NT2/D1 (cell line): ENCODE results near the gene PLEKHG4B.

ENCODE experiments used
- DNase-seq: peaks from one replicate; pipeline ENCODE4 v3.0.0-alpha.2; 2011; ENCODE audit warnings: low read depth, low spot score
- H3K27me3 ChIP-seq: 2 replicates; pipeline ENCODE4 v1.6.0; 2011; ENCODE audit warnings: mild to moderate bottlenecking; ENCODE audit not compliant: insufficient read length, insufficient read depth
- H3K36me3 ChIP-seq: 2 replicates; pipeline ENCODE4 v1.6.1; 2011; ENCODE audit warnings: mild to moderate bottlenecking, low read length, mixed read lengths; ENCODE audit not compliant: insufficient read depth, insufficient read length
- H3K4me1 ChIP-seq: 2 replicates; pipeline ENCODE4 v1.5.1; 2011; ENCODE audit not compliant: insufficient read depth, insufficient read length
- H3K4me3 ChIP-seq: 2 replicates; pipeline ENCODE4 v1.5.1; 2011; ENCODE audit warnings: low read depth; ENCODE audit not compliant: insufficient read length
- H3K9ac ChIP-seq: 2 replicates; pipeline ENCODE4 v1.6.0; 2011; ENCODE audit warnings: low read depth; ENCODE audit not compliant: insufficient read length
- H3K9me3 ChIP-seq: 2 replicates; pipeline ENCODE4 v1.5.1; 2011; ENCODE audit warnings: mild to moderate bottlenecking, low read length; ENCODE audit not compliant: insufficient read depth
- SUZ12 ChIP-seq: IDR thresholded peaks from 2 replicates; pipeline ENCODE4 v1.6.1; 2011; ENCODE audit not compliant: insufficient read length, insufficient read depth; ENCODE audit errors: extremely low read depth
- YY1 ChIP-seq: IDR thresholded peaks from 2 replicates; pipeline ENCODE4 v1.6.1; 2011; ENCODE audit not compliant: insufficient read length, insufficient read depth
- ZNF274 ChIP-seq: IDR thresholded peaks from 2 replicates; pipeline ENCODE4 v1.6.1; 2011; ENCODE audit warnings: mild to moderate bottlenecking, low read depth, low read length

The PLEKHG4B gene

DNA sequence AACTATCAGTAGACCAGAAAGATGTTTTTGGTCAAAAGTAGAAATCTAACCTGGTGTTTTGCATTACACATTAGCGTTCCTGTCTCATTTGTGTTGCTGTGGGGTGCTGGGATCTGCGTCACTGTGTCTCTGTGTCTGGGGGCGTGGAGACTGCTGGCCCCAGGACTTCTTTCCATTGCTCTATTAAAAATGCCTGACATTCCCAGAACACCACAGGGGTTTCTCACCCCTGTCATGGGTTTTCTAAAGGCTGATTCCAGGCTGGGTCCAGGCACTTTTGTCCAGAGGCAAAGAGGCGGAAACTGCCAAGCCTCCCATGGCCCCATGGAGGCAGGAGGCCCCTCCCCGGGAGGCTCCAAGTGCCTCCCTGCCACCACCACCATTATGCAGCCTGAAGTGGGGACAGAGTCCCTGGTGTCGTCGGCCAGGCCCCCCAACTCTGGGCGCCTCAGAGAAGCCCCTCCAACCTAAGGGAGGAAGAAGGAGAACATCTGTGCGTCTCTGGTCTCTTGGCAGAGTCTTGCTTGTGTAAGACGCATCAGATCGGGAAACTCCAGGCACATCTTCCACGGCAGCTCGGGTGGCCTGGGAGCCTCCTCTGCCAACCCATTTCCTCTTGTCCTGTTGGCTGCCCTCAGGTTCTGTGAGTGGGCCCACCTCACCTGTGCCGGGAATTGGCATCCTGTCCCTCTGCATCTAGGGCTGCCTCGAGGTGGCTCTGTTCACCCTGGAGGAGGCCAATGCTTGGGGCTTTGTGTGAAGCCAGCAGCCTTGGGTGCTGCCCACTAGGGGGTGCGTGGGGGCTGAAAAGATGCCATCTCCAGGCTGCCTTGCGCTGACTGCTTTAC is 13.8 kb upstream of the PLEKHG4B start:
- Histone ChIP-seq H3K9ac (no peak overlapping the region), H3K27me3 (no peaks in the 10 kb centered on the region), H3K4me1 (peaks cover 17% of the 10 kb centered on the region), H3K4me3 (no peak overlapping the region), H3K36me3 (no peaks in the 10 kb centered on the region), H3K9me3 (no peaks in the 10 kb centered on the region)
- TF ChIP-seq YY1 (no peak), ZNF274 (no peak), SUZ12 (no peak)
- DNase-seq: no peak

DNA sequence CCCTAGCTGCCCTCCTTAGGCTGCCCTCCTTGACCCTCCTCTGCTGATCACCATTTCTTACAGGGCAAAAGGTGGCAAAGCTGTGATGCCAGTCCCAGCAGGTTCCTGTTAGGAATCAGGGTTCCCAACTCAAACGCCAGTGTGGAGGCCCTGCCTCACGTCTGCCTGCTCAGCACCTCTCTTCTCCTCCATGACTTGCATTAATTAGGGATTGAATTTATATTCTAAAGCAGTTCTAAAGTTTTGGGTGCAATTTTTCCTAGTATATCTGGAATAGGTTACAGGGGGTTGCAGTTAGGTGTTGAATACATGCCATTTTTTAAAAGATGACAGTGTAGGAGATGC is 13.2 kb upstream of the PLEKHG4B start:
- H3K36me3 ChIP-seq: no peaks in the 10 kb centered on the region
- H3K9ac ChIP-seq: no peak overlapping the region
- TF ChIP-seq ZNF274 (no peak), SUZ12 (no peak), YY1 (no peak)
- no peaks in the 10 kb centered on the region for H3K27me3 ChIP-seq
- H3K4me3 ChIP-seq: no peak overlapping the region
- H3K9me3 ChIP-seq: no peaks in the 10 kb centered on the region
- DNase-seq: no peak
- H3K4me1 ChIP-seq: peaks cover 17% of the 10 kb centered on the region

- Histone ChIP-seq H3K27me3 (no peaks in the 10 kb centered on the region), H3K36me3 (no peaks in the 10 kb centered on the region), H3K4me1 (peaks cover 15% of the 10 kb centered on the region), H3K4me3 (no peak overlapping the region), H3K9ac (no peak overlapping the region), H3K9me3 (no peaks in the 10 kb centered on the region)
- no peak for DNase-seq
- TF ChIP-seq SUZ12 (no peak), ZNF274 (no peak), YY1 (no peak)
These were observed 12.7 kb upstream of the PLEKHG4B start for GRCh38 chr5:79263-79662.

GRCh38 chr5:79821-80220 is 12.1 kb upstream of the PLEKHG4B start:
- no peak for DNase-seq
- TF ChIP-seq ZNF274: no peak
- no peak for TF ChIP-seq YY1
- TF ChIP-seq SUZ12: no peak
- H3K27me3 ChIP-seq: no peaks in the 10 kb centered on the region

GRCh38 chr5:81391-82021 is 10.5 kb upstream of the PLEKHG4B start:
- H3K9ac ChIP-seq: peak overlapping the region; percentile 36
- no peaks in the 10 kb centered on the region for H3K36me3 ChIP-seq
- no peaks in the 10 kb centered on the region for H3K9me3 ChIP-seq
- H3K27me3 ChIP-seq: no peaks in the 10 kb centered on the region
- no peak for TF ChIP-seq SUZ12
- H3K4me3 ChIP-seq: no peak overlapping the region
- peaks cover 21% of the 10 kb centered on the region for H3K4me1 ChIP-seq
- DNase-seq: no peak

More at GRCh38 chr5:79821-80220, 12.1 kb upstream of the PLEKHG4B start:
- no peak overlapping the region for H3K4me3 ChIP-seq
- no peaks in the 10 kb centered on the region for H3K36me3 ChIP-seq
- peaks cover 15% of the 10 kb centered on the region for H3K4me1 ChIP-seq
- H3K9me3 ChIP-seq: no peaks in the 10 kb centered on the region
- H3K9ac ChIP-seq: no peak overlapping the region

DNA sequence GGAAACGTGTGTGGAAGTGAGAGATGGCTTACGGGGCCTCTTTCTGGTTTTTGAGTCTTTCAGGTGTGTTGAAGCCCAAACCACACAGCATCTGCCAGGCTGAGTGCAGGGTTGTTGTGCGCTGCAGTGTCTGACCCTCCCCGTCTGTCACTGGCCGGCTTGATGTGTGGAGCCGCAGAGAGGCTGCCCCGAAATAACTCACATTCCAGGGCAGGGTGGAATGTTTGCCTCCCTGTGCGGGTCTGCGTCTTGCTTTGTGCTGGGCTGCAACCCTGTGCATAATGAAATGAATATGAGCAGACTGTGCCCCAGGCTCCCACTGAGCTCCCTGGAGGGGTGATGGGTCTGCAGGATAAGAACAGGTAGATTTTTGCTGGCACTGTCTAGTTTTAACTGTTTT is 9.9 kb upstream of the PLEKHG4B start:
- peak; percentile 65 for DNase-seq
- peak overlapping the region; percentile 36 for H3K9ac ChIP-seq
- no peaks in the 10 kb centered on the region for H3K27me3 ChIP-seq

DNA sequence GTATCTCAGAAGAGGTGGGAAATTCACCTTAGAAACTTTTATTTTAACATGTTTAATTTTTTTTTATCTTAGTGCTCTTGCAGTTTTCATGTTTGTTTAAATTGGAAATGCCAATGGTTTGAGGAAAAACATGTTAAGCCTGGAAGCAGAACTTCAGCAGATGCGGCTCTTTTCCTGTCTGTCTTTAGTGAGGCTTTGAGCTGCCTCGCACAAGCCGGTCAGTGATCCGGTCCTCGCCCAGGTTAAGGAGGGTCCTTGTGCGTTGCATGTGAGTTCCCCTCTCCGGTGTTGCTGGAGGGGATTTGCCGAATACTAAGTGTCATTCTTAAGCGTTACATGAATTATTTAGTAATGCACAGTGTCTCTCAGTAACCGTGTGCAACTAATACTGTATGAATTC is 9.4 kb upstream of the PLEKHG4B start:
- no peaks in the 10 kb centered on the region for H3K9me3 ChIP-seq
- no peaks in the 10 kb centered on the region for H3K36me3 ChIP-seq
- no peaks in the 10 kb centered on the region for H3K27me3 ChIP-seq
- DNase-seq: no peak
- TF ChIP-seq ZNF274: no peak
- TF ChIP-seq YY1: no peak
- no peak for TF ChIP-seq SUZ12
- no peak overlapping the region for H3K9ac ChIP-seq
- no peak overlapping the region for H3K4me3 ChIP-seq
- H3K4me1 ChIP-seq: peaks cover 20% of the 10 kb centered on the region

More for the DNA sequence above, 9.9 kb upstream of the PLEKHG4B start:
- H3K4me3 ChIP-seq: no peak overlapping the region
- H3K4me1 ChIP-seq: peaks cover 21% of the 10 kb centered on the region
- no peaks in the 10 kb centered on the region for H3K36me3 ChIP-seq
- H3K9me3 ChIP-seq: no peaks in the 10 kb centered on the region
- TF ChIP-seq YY1: no peak
- no peak for TF ChIP-seq ZNF274
- TF ChIP-seq SUZ12: no peak
